Osteoblast (primary cell): ENCODE data around the gene TMEM106A. TPM values are rescaled to one million over a fixed set of nuclear protein-coding genes. Genes with fewer than 3 reads are reported as not detected.

Experiments used
- DNase-seq: peaks from one replicate; pipeline ENCODE4 v3.0.0; 2011; ENCODE audit warnings: low spot score, mixed read lengths; ENCODE audit not compliant: insufficient read length; ENCODE audit errors: missing footprints
- H2AFZ ChIP-seq: 2 replicates; pipeline ENCODE4 v1.6.0; 2011; ENCODE audit warnings: mild to moderate bottlenecking, low read length
- H3K27ac ChIP-seq: 2 replicates; pipeline ENCODE4 v1.5.1; 2011; ENCODE audit warnings: mild to moderate bottlenecking, low read depth, low read length, moderate library complexity
- H3K27me3 ChIP-seq: 2 replicates; pipeline ENCODE4 v1.6.0; 2012; ENCODE audit warnings: mild to moderate bottlenecking, control low read depth, inconsistent platforms, low read length, moderate library complexity; ENCODE audit not compliant: insufficient read depth
- H3K36me3 ChIP-seq: 2 replicates; pipeline ENCODE4 v1.5.1; 2011; ENCODE audit warnings: mild to moderate bottlenecking, low read length, control low read depth, moderate library complexity; ENCODE audit not compliant: insufficient read depth
- H3K4me1 ChIP-seq: 2 replicates; pipeline ENCODE4 v1.5.1; 2011; ENCODE audit warnings: mild to moderate bottlenecking, low read length, control low read depth, moderate library complexity; ENCODE audit not compliant: insufficient read depth
- H3K4me2 ChIP-seq: 2 replicates; pipeline ENCODE4 v1.6.0; 2011; ENCODE audit warnings: mild to moderate bottlenecking, low read length; ENCODE audit not compliant: insufficient read depth
- H3K4me3 ChIP-seq: fragments of 200-600 bp; sonication (generic); 3 replicates; pipeline ENCODE4 v1.5.1; 2012; ENCODE audit warnings: mild to moderate bottlenecking, low read length, inconsistent platforms; ENCODE audit not compliant: insufficient read depth
- H3K79me2 ChIP-seq: 2 replicates; pipeline ENCODE4 v1.6.0; 2012; ENCODE audit warnings: mild to moderate bottlenecking, low read length, control low read depth, inconsistent platforms; ENCODE audit not compliant: insufficient read depth
- H3K9me3 ChIP-seq: 2 replicates; pipeline ENCODE4 v1.5.1; 2011; ENCODE audit warnings: low read depth, low read length, control low read depth
- H4K20me1 ChIP-seq: 2 replicates; pipeline ENCODE4 v1.6.0; 2012; ENCODE audit warnings: mild to moderate bottlenecking, low read length, control low read depth; ENCODE audit not compliant: insufficient read depth
- CTCF ChIP-seq: IDR thresholded peaks from 2 replicates; pipeline ENCODE4 v1.5.1; 2011; ENCODE audit warnings: mild to moderate bottlenecking, low read depth, low read length, moderate library complexity; ENCODE audit errors: extremely low read depth
- total RNA-seq: library from RNA; depleted of rRNA; stranded (reverse); fragments of >200 nt; gene quantifications from 2 replicates; pipeline ENCODE4 v1.2.3, GENCODE V29; 2012

TMEM106A gene
- total RNA-seq, 1 donor: 5.1 TPM

GRCh38 chr17:43219746-43220380 lies 8.2 kb downstream of the TMEM106A start:
- no peak overlapping the region for H3K4me2 ChIP-seq
- no peak for DNase-seq
- peaks cover 64% of the 10 kb centered on the region for H3K36me3 ChIP-seq
- H4K20me1 ChIP-seq: no peaks in the 10 kb centered on the region
- H3K27me3 ChIP-seq: no peaks in the 10 kb centered on the region
- H3K27ac ChIP-seq: no peak overlapping the region
- no peak overlapping the region for H3K4me3 ChIP-seq
- H3K9me3 ChIP-seq: no peaks in the 10 kb centered on the region
- no peaks in the 10 kb centered on the region for H3K4me1 ChIP-seq
- no peak overlapping the region for H2AFZ ChIP-seq
- H3K79me2 ChIP-seq: no peaks in the 10 kb centered on the region
- no peak for TF ChIP-seq CTCF

DNA sequence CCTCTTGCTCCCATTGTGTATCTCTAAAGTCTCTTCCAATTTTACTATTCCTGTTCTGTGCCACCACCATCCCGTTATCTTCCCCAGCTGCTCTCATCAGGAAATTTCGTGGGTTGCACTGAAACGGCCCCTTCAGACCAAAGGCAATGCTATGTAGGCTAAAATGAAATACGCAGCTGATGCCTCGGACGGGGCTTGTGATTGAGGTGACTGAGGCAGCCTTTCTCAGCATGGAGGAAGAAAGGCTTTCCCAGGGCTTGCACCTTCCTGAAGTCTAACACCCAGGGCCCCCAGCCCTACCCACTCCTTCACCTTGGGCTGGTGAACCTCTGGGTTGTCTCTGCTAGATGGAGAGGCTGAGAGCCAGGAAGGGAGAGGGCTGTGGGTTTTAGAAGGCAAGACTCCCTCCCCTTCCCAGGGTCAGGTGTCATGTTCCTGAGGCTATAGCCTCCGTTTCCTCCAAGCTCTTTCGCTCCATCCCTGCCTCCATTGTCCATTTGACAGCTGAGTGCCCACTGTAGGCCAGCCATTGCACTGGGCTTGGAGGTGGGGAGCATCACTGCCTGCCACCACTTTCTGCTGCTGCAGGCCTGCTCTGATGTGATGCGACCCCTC lies 8.9 kb downstream of the TMEM106A start:
- Histone ChIP-seq H3K4me3 (no peak overlapping the region), H2AFZ (no peak overlapping the region), H3K79me2 (no peaks in the 10 kb centered on the region), H3K4me1 (no peaks in the 10 kb centered on the region), H3K27ac (no peak overlapping the region), H3K9me3 (no peaks in the 10 kb centered on the region), H3K27me3 (no peaks in the 10 kb centered on the region), H4K20me1 (no peaks in the 10 kb centered on the region), H3K36me3 (peaks cover 60% of the 10 kb centered on the region), H3K4me2 (no peak overlapping the region)
- no peak for TF ChIP-seq CTCF
- no peak for DNase-seq

DNA sequence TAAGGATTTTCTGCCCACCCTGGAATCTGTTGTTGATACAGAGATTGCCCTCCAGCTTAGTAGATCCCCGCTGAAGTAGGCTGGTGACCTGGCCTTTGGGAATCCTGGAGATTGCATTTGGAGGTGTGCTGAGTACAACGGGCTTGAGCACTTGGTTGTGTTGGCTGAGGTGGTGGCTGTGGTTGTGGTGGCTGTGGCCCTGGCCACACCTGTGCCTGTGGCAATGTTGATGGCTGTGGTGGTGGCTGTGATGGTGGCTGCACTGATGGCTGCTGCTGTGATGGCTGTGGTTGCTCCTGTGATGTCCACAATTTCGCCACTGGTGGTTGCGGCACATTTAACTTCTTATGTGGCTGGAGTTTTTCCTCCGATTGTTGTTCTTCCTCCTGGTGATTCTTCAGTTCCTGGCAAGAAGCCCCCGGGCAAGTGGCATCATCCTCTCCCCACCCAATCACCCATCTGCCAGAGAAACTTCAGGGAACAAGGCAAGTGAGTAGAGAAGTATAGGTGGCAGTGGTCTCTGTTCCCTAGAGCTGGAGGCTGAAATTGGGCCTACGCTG lies 12.6 kb downstream of the TMEM106A start:
- H3K4me2 ChIP-seq: no peak overlapping the region
- H3K36me3 ChIP-seq: peaks cover 38% of the 10 kb centered on the region

More for the DNA sequence above, 12.6 kb downstream of the TMEM106A start:
- Histone ChIP-seq H3K27me3 (no peaks in the 10 kb centered on the region), H4K20me1 (no peaks in the 10 kb centered on the region), H3K4me3 (no peak overlapping the region), H2AFZ (no peak overlapping the region), H3K9me3 (no peaks in the 10 kb centered on the region), H3K4me1 (no peaks in the 10 kb centered on the region), H3K27ac (no peak overlapping the region), H3K79me2 (no peaks in the 10 kb centered on the region)
- DNase-seq: peak; percentile 37
- no peak for TF ChIP-seq CTCF
